ENCODE results near the gene SSUH2.

- TF ChIP-seq CTCF (IDR thresholded peaks at IDR 0.05) = no peak
- no peak for TF ChIP-seq POLR2A (IDR thresholded peaks at IDR 0.05)
- no peak for TF ChIP-seq EP300 (IDR thresholded peaks at IDR 0.05)
These were observed 1.8 kb upstream of the SSUH2 start for GRCh38 chr3:8646313-8646938.

Measured in tibial nerve (tissue), 4 donors.